B cell (primary cell): ENCODE data around the gene FAM114A2.

Experiments used
- CTCF ChIP-seq: fragments of 200-600 bp; IDR thresholded peaks from one replicate; pipeline ENCODE4 v1.8.0; 2022; ENCODE audit warnings: antibody characterized with exemption, mild to moderate bottlenecking
- EZH2 ChIP-seq: IDR thresholded peaks from 2 replicates; pipeline ENCODE4 v1.6.1; 2012; ENCODE audit warnings: borderline replicate concordance, low read depth, mild to moderate bottlenecking, moderate library complexity, low read length; ENCODE audit not compliant: insufficient read depth, poor library complexity, severe bottlenecking

GRCh38 chr5:154015071-154015693 is 23.5 kb downstream of the FAM114A2 start:
- no peak for TF ChIP-seq CTCF
- TF ChIP-seq EZH2: no peak
